ENCODE results near the gene RAI1. TPM values are rescaled to one million over a fixed set of nuclear protein-coding genes. Genes with fewer than 3 reads are reported as not detected.

The RAI1 gene
- total RNA-seq, 2 donors from 2014 or later: 35.9 to 42.9 TPM

DNA sequence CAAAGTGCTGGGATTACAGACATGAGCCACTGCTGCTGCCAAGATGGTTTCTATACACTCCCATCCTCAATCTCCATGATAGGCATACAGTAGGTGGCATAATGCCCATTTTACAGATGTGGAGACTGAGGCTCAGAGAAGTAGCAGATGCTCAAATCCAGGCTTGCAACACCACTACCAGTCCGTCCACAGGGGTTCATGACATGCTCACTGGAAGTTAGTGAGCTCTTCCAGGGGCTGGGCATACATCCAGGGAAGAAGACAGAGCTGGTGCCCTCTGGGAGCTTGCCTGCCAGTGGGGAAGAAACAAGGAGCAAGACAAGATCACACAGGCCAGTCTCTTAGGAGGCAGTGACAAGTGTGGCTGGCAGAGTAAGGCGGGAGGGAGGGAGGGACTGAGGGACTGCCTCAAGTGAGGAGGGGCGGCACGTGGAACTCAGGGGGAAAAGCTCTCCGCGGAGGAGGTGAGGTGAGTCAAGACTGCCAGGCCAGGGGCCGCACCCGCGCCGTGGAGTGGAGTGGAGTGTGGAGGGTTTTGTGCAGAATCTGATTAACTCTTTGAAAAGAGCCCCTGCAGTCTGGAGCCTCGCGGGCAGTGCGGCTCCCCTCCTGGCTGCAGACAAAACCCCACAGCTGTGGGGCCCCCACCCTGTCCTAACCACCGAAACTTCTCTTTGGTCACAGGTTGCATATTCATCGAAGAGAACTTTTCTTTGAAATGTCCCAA, 127.6 kb downstream of the RAI1 start:
- Mint-ChIP-seq H3K4me3 (peak overlapping the region; percentile 52), H3K36me3 (ENCODE audit: low read depth) (peaks cover 31% of the 10 kb centered on the region)

DNA sequence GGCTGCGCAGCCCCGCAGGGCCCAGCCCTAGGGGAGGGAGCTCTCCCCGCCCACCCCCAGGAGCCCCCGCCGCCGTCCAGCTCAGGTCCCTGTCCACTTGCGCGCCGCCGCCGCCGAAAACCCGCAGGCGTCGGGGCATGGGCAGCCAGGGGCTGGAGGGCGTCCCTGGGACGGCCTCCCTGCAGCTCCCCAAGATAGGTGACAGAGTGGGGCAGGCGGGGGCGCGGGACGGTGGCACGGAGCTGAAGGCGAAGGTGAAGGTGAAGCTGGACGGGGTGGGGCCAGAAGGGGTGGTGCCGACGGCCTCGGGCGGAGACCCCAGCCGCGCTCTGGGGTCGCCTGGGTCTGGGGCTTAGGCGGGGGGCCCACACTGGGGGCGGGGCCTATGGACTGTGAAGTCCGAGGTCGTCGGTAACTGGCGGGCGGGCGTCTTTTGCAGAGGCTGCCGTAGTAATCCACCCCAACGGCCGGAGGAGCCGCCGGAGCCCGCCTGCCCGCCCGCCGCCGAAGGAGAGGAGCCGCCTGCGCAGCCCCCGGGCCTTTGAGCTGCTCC, 128.3 kb downstream of the RAI1 start:
- Histone ChIP-seq H3K9ac (ENCODE audit: extremely low read depth, low read length, poor library complexity, severe bottlenecking) (no peak overlapping the region), H3K27me3 (ENCODE audit: control insufficient read depth, insufficient read depth, low read length, poor library complexity, severe bottlenecking) (no peaks in the 10 kb centered on the region), H3K4me3 (ENCODE audit: low read length) (no peak overlapping the region), H3K9me3 (ENCODE audit: control insufficient read depth, low read length) (no peaks in the 10 kb centered on the region), H3K27ac (ENCODE audit: low read depth, low read length) (no peak overlapping the region), H3K36me3 (ENCODE audit: control insufficient read depth, insufficient read depth, low read length) (peaks cover 38% of the 10 kb centered on the region), H3K4me1 (ENCODE audit: control insufficient read depth, insufficient read depth, low read length) (peaks cover 9% of the 10 kb centered on the region)
- Mint-ChIP-seq H3K9me3 (no peaks in the 10 kb centered on the region), H3K36me3 (ENCODE audit: low read depth) (peaks cover 26% of the 10 kb centered on the region), H3K4me3 (peak overlapping the region; percentile 52), H3K27me3 (ENCODE audit: insufficient read depth) (peaks cover 12% of the 10 kb centered on the region), H3K27ac (no peak overlapping the region), H3K4me1 (peaks cover 8% of the 10 kb centered on the region)
- 21 to 23% methylated on average over 13 to 52 of the region's 52 CpGs for WGBS, 2 experiments (ENCODE audit: insufficient coverage in 1 of 2, insufficient read length in 1 of 2)
- TF ChIP-seq, protein P1, sequence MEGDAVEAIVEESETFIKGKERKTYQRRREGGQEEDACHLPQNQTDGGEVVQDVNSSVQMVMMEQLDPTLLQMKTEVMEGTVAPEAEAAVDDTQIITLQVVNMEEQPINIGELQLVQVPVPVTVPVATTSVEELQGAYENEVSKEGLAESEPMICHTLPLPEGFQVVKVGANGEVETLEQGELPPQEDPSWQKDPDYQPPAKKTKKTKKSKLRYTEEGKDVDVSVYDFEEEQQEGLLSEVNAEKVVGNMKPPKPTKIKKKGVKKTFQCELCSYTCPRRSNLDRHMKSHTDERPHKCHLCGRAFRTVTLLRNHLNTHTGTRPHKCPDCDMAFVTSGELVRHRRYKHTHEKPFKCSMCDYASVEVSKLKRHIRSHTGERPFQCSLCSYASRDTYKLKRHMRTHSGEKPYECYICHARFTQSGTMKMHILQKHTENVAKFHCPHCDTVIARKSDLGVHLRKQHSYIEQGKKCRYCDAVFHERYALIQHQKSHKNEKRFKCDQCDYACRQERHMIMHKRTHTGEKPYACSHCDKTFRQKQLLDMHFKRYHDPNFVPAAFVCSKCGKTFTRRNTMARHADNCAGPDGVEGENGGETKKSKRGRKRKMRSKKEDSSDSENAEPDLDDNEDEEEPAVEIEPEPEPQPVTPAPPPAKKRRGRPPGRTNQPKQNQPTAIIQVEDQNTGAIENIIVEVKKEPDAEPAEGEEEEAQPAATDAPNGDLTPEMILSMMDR (conservative IDR thresholded peaks at IDR 0.05): no peak
- peak; percentile 96 for DNase-seq

More for the DNA sequence above, 127.6 kb downstream of the RAI1 start:
- Histone ChIP-seq H3K36me3 (ENCODE audit: control insufficient read depth, insufficient read depth, low read length) (peaks cover 46% of the 10 kb centered on the region), H3K4me3 (ENCODE audit: low read length) (no peak overlapping the region), H3K4me1 (ENCODE audit: control insufficient read depth, insufficient read depth, low read length) (peaks cover 9% of the 10 kb centered on the region), H3K27me3 (ENCODE audit: control insufficient read depth, insufficient read depth, low read length, poor library complexity, severe bottlenecking) (no peaks in the 10 kb centered on the region), H3K9me3 (ENCODE audit: control insufficient read depth, low read length) (no peaks in the 10 kb centered on the region), H3K9ac (ENCODE audit: extremely low read depth, low read length, poor library complexity, severe bottlenecking) (no peak overlapping the region), H3K27ac (ENCODE audit: low read depth, low read length) (no peak overlapping the region)
- Mint-ChIP-seq H3K27me3 (ENCODE audit: insufficient read depth) (peaks cover 12% of the 10 kb centered on the region), H3K27ac (no peak overlapping the region), H3K4me1 (peaks cover 8% of the 10 kb centered on the region), H3K9me3 (no peaks in the 10 kb centered on the region)
- peak; percentile 76 for DNase-seq
- TF ChIP-seq, protein P1 (conservative IDR thresholded peaks at IDR 0.05): no peak
- 46 to 58% methylated on average over 13 to 15 of the region's 15 CpGs for WGBS, 2 experiments (ENCODE audit: insufficient coverage in 1 of 2, insufficient read length in 1 of 2)

DNA sequence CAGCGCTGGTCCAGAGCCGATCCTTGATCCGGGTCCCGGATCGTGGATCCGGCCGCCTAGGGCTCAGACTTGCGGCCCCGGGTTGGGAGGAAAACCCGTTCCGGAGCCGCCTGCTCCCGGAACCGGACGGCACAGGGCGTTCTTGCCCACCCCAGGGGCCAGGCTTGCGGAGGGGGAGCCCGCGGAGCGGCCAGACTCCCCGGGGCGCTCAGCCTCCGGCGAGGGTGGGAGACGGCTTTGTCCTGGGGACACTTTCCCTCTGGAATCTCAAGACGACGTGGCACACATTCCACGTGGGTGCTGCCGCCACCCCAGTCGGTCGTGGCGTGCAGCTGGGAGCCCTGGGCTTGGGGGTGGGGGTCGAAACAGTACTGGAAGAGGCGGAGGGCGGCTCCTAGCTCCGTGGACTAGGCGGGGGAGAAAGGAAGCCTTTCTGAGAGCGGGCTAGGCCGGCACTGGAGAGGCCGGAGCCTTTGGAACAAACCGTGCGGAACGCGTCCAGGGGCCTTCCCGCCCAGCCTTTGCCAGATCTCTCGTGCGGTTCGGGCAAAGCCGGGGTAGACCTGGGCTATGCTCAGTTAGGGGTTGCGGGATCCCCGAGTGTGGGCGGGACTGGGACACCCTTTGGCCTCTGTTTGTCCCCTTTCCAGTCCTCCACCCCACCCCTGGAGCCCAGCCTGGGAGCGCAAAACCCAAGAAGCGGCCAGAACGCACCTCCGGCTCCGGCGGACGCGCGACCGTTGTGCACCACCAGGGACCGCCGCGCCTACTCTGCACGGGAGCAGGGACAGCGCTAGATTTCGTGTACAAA, 129.0 kb downstream of the RAI1 start:
- H3K27ac Mint-ChIP-seq: no peak overlapping the region
- no peaks in the 10 kb centered on the region for H3K9me3 Mint-ChIP-seq
- Histone ChIP-seq H3K27ac (ENCODE audit: low read depth, low read length) (no peak overlapping the region), H3K27me3 (ENCODE audit: control insufficient read depth, insufficient read depth, low read length, poor library complexity, severe bottlenecking) (no peaks in the 10 kb centered on the region), H3K4me3 (ENCODE audit: low read length) (no peak overlapping the region), H3K4me1 (ENCODE audit: control insufficient read depth, insufficient read depth, low read length) (peaks cover 9% of the 10 kb centered on the region), H3K36me3 (ENCODE audit: control insufficient read depth, insufficient read depth, low read length) (peaks cover 40% of the 10 kb centered on the region), H3K9me3 (ENCODE audit: control insufficient read depth, low read length) (no peaks in the 10 kb centered on the region), H3K9ac (ENCODE audit: extremely low read depth, low read length, poor library complexity, severe bottlenecking) (no peak overlapping the region)
- peaks cover 8% of the 10 kb centered on the region for H3K4me1 Mint-ChIP-seq
- peaks cover 12% of the 10 kb centered on the region for H3K27me3 Mint-ChIP-seq (ENCODE audit: insufficient read depth)
- H3K4me3 Mint-ChIP-seq: peak overlapping the region; percentile 52
- peak; percentile 88 for DNase-seq
- 25% methylated on average over 20 to 68 of the region's 68 CpGs for WGBS, 2 experiments (ENCODE audit: insufficient coverage in 1 of 2, insufficient read length in 1 of 2)
- TF ChIP-seq, protein P1 (conservative IDR thresholded peaks at IDR 0.05): peak; percentile 54
- H3K36me3 Mint-ChIP-seq (ENCODE audit: low read depth): peaks cover 29% of the 10 kb centered on the region

Measured in endodermal cell (in vitro differentiated cells).